Measurements from ENCODE around the gene RAP1GDS1.

RAP1GDS1 gene

GRCh38 chr4:98260579-98261404 is at the start of gene RAP1GDS1:
RAP1GDS1 (plus strand) TSS chr4:98261384; CDS start chr4:98261566, 182 bp downstream.
- DNase-seq, result peak; percentile 92

- DNase-seq, result no peak
Observed at GRCh38 chr4:98222306-98222705, 38.9 kb upstream of the RAP1GDS1 start.

GRCh38 chr4:98226396-98226795 is 34.8 kb upstream of the RAP1GDS1 start:
- DNase-seq, result no peak

GRCh38 chr4:98230961-98231360 is 30.2 kb upstream of the RAP1GDS1 start:
- no peak for DNase-seq

GRCh38 chr4:98232202-98232601 is 29.0 kb upstream of the RAP1GDS1 start:
- DNase-seq, result peak; percentile 1

- DNase-seq, result no peak
Observed at GRCh38 chr4:98237204-98237603, 24.0 kb upstream of the RAP1GDS1 start.

GRCh38 chr4:98242063-98242462 is 19.1 kb upstream of the RAP1GDS1 start:
- no peak for DNase-seq

- no peak for DNase-seq
Observed at GRCh38 chr4:98242538-98242937, 18.6 kb upstream of the RAP1GDS1 start.

- no peak for DNase-seq
Observed at GRCh38 chr4:98245226-98245625, 16.0 kb upstream of the RAP1GDS1 start.

GRCh38 chr4:98248934-98249333 is 12.2 kb upstream of the RAP1GDS1 start:
- DNase-seq, result no peak

- no peak for DNase-seq
Observed at GRCh38 chr4:98249831-98250230, 11.4 kb upstream of the RAP1GDS1 start.

- no peak for DNase-seq
Observed at GRCh38 chr4:98253499-98253898, 7.7 kb upstream of the RAP1GDS1 start.

- no peak for DNase-seq
Observed at GRCh38 chr4:98260047-98260578, 1.1 kb upstream of the RAP1GDS1 start.

- DNase-seq, result peak; percentile 27
Observed at GRCh38 chr4:98261405-98262291, 464 bp downstream of the RAP1GDS1 start.

GRCh38 chr4:98262431-98262830 is 1.2 kb downstream of the RAP1GDS1 start:
- no peak for DNase-seq

- no peak for DNase-seq
Observed at GRCh38 chr4:98267498-98267897, 6.3 kb downstream of the RAP1GDS1 start.

GRCh38 chr4:98275145-98275544 is 14.0 kb downstream of the RAP1GDS1 start:
- no peak for DNase-seq

GRCh38 chr4:98283219-98284189 is 22.3 kb downstream of the RAP1GDS1 start:
- DNase-seq, result no peak

- DNase-seq, result no peak
Observed at GRCh38 chr4:98284640-98285046, 23.5 kb downstream of the RAP1GDS1 start.

GRCh38 chr4:98285676-98286075 is 24.5 kb downstream of the RAP1GDS1 start:
- DNase-seq, result no peak

GRCh38 chr4:98287328-98287727 is 26.1 kb downstream of the RAP1GDS1 start:
- DNase-seq, result no peak

- peak; percentile 7 for DNase-seq
Observed at GRCh38 chr4:98288671-98289070, 27.5 kb downstream of the RAP1GDS1 start.

Measured in CD4-positive, alpha-beta T cell treated with Interleukin-12 subunit alpha and Interleukin-12 subunit beta, for 1 hour (primary cell).